K562 (cell line): ENCODE measurements around the gene NDUFAF8. TPM values are rescaled to one million over a fixed set of nuclear protein-coding genes. Genes with fewer than 3 reads are reported as not detected.

Experiments used
- ATF1 ChIP-seq, 2 experiments: fragments of 450-650 bp in 1 of 2; IDR thresholded peaks; 2 replicates each; pipeline ENCODE4 v1.6.1; 2016; ENCODE audit warnings: missing compliant biosample characterization in 1 of 2, missing genetic modification characterization in 1 of 2
- SMARCE1 ChIP-seq: fragments of 450-650 bp; IDR thresholded peaks from 2 replicates; pipeline ENCODE4 v1.7.1; 2016; ENCODE audit warnings: mild to moderate bottlenecking
- TOE1 ChIP-seq, 2 experiments: fragments of 450-650 bp in 1 of 2; sonication (generic) in 1 of 2; formaldehyde crosslinking in 1 of 2; IDR thresholded peaks; 2 replicates each; pipeline versions ENCODE4 v1.7.1 to v1.8.0; 2016 to 2022; ENCODE audit warnings: borderline replicate concordance in 2 of 2, mild to moderate bottlenecking in 2 of 2, antibody characterized with exemption in 1 of 2, inconsistent platforms in 1 of 2, low read depth in 1 of 2, missing genetic modification reagents in 1 of 2, moderate library complexity in 1 of 2
- ZNF583 ChIP-seq: fragments of 250-450 bp; sonication (Bioruptor Pico); IDR thresholded peaks from 2 replicates; pipeline ENCODE4 v1.4.0; 2020
- polyA plus RNA-seq, 8 experiments: library from polyadenylated mRNA; depleted of rRNA in 4 of 8; stranded (reverse) in 5 of 8; unstranded in 3 of 8; fragments of >200 nt; fragmentation: Nextera tagmentation in 2 of 8; fragmentation: Illumina TruSeq in 1 of 8; extraction: Ambion mirVana in 2 of 8; extraction: Trizol in 1 of 8; gene quantifications; 2 replicates each; pipeline versions ENCODE4 v1.2.1 to v1.2.3, GENCODE V29; 2011 to 2014; ENCODE audit warnings: inconsistent platforms in 1 of 8, missing spikeins in 1 of 8
- total RNA-seq, 7 experiments: library from RNA; depleted of rRNA in 6 of 7; stranded (reverse); fragments of >200 nt in 6 of 7; fragmentation: Illumina TruSeq in 2 of 7; extraction: Trizol in 2 of 7; gene quantifications; 2 replicates each; pipeline versions ENCODE4 v1.2.1 to v1.2.3, GENCODE V29; 2011 to 2021; ENCODE audit warnings: low replicate concordance in 1 of 7
- TF ChIP-seq, protein P1 (sequence below): sonication (generic); formaldehyde crosslinking; IDR thresholded peaks from 2 replicates; pipeline ENCODE4 v1.8.0; 2022; ENCODE audit warnings: missing genetic modification reagents, mild to moderate bottlenecking, moderate library complexity, borderline replicate concordance
- TF ChIP-seq, protein P2 (sequence below): fragments of 450-650 bp; IDR thresholded peaks from 2 replicates; pipeline ENCODE4 v1.6.1; 2016
- TF ChIP-seq, protein P3 (sequence below): fragments of 450-650 bp; formaldehyde crosslinking; IDR thresholded peaks from 2 replicates; pipeline ENCODE4 v1.4.0; 2022; ENCODE audit warnings: missing genetic modification characterization

The NDUFAF8 gene
- total and polyA plus RNA-seq, 9 of the 15 experiments (the other 6 are each of a cell fraction or from before 2014, with no cell fraction given), result 13.5 to 144 (median 90.0) TPM

DNA sequence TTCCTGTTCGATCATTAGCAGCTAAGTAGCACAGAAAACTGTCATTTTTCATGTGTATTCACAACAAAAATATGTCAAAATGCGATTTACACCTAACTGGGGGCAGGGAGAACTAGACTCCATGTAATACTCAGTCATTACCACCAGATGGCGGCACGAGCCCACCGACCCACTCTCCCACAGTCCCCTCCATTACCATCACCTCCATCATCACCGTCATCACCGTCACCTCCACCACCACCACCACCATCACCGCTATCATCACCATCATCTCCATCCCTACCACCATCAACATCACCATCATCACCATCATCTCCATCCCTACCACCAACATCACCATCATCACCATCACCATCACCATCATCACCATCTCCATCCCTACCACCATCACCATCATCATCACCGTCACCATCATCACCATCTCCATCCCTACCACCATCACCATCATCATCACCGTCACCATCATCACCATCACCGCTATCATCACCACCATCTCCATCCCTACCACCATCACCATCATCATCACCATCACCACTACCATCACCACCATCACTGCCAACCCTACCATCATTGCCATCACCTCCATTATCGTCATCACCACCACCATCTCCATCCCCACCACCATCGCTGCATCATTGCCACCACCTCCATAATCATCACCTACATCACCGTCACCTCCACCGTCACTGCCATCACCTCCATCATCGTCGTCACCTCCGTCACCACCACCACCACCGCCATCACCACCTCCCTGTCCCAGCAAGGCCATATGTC, 14.4 kb downstream of the NDUFAF8 start (continued):
- TF ChIP-seq ATF1 (CRISPR knock-in tag; IDR thresholded peaks at IDR 0.05) (no peak), ATF1 (tag; IDR thresholded peaks at IDR 0.05) (peak; percentile 71), SMARCE1 (0 out of 2 replicates have a peak, but pooled peaks have one; percentile 19), TOE1 (IDR thresholded peaks at IDR 0.05; ENCODE audit: borderline replicate concordance) (peak; percentile 71), TOE1 (CRISPR knock-in tag; IDR thresholded peaks at IDR 0.05; ENCODE audit: borderline replicate concordance, low read depth) (no peak), ZNF583 (CRISPR knock-in tag) (no peak)
- TF ChIP-seq, protein P1, sequence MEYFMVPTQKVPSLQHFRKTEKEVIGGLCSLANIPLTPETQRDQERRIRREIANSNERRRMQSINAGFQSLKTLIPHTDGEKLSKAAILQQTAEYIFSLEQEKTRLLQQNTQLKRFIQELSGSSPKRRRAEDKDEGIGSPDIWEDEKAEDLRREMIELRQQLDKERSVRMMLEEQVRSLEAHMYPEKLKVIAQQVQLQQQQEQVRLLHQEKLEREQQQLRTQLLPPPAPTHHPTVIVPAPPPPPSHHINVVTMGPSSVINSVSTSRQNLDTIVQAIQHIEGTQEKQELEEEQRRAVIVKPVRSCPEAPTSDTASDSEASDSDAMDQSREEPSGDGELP (CRISPR knock-in tag), result no peak
- TF ChIP-seq, protein P2, sequence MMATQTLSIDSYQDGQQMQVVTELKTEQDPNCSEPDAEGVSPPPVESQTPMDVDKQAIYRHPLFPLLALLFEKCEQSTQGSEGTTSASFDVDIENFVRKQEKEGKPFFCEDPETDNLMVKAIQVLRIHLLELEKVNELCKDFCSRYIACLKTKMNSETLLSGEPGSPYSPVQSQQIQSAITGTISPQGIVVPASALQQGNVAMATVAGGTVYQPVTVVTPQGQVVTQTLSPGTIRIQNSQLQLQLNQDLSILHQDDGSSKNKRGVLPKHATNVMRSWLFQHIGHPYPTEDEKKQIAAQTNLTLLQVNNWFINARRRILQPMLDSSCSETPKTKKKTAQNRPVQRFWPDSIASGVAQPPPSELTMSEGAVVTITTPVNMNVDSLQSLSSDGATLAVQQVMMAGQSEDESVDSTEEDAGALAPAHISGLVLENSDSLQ, result 0 out of 2 replicates have a peak, but pooled peaks have one; percentile 33
- TF ChIP-seq, protein P3, sequence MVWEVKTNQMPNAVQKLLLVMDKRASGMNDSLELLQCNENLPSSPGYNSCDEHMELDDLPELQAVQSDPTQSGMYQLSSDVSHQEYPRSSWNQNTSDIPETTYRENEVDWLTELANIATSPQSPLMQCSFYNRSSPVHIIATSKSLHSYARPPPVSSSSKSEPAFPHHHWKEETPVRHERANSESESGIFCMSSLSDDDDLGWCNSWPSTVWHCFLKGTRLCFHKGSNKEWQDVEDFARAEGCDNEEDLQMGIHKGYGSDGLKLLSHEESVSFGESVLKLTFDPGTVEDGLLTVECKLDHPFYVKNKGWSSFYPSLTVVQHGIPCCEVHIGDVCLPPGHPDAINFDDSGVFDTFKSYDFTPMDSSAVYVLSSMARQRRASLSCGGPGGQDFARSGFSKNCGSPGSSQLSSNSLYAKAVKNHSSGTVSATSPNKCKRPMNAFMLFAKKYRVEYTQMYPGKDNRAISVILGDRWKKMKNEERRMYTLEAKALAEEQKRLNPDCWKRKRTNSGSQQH (CRISPR knock-in tag), result peak; percentile 86
